HL-60 (cell line): ENCODE results near the gene TSPEAR.

Source experiments
- DNase-seq, 2 experiments: peaks; one replicate each; pipeline ENCODE4 v3.0.0-alpha.2; 2010 to 2020; ENCODE audit warnings: low read depth in 1 of 2, low spot score in 1 of 2
- H3K27ac ChIP-seq: fragments of 250-450 bp; sonication (Bioruptor Pico); replicated peaks from 2 replicates; pipeline ENCODE4 v1.5.1; 2020; ENCODE audit warnings: mild to moderate bottlenecking, moderate library complexity
- H3K27me3 ChIP-seq: fragments of 250-450 bp; sonication (Bioruptor Pico); 2 replicates; pipeline ENCODE4 v1.5.1; 2021; ENCODE audit warnings: mild to moderate bottlenecking, moderate library complexity; ENCODE audit not compliant: insufficient read depth, poor library complexity, severe bottlenecking
- H3K4me3 ChIP-seq: replicated peaks from 2 replicates; pipeline ENCODE4 v1.5.1; 2011; ENCODE audit warnings: mild to moderate bottlenecking, control low read depth, low read length; ENCODE audit not compliant: insufficient read depth
- CTCF ChIP-seq: IDR thresholded peaks from one replicate; pipeline ENCODE4 v1.5.1; 2011; ENCODE audit warnings: low read length, control low read depth, inconsistent platforms; ENCODE audit not compliant: insufficient read depth
- GABPA ChIP-seq: IDR thresholded peaks from 2 replicates; pipeline ENCODE4 v1.6.1; 2012; ENCODE audit warnings: low read depth
- POLR2AphosphoS5 ChIP-seq: IDR thresholded peaks from 2 replicates; pipeline ENCODE4 v1.6.1; 2012; ENCODE audit warnings: low read depth
- REST ChIP-seq: IDR thresholded peaks from 2 replicates; pipeline ENCODE4 v1.6.1; 2012; ENCODE audit warnings: low read depth; ENCODE audit not compliant: insufficient replicate concordance
- SPI1 ChIP-seq: IDR thresholded peaks from 2 replicates; pipeline ENCODE4 v1.6.1; 2012; ENCODE audit warnings: low read depth, mild to moderate bottlenecking, borderline replicate concordance

TSPEAR gene

GRCh38 chr21:44569861-44570517, 141.4 kb downstream of the TSPEAR start:
- Histone ChIP-seq H3K27me3 (no peaks in the 10 kb centered on the region), H3K27ac (no peak overlapping the region), H3K4me3 (no peak overlapping the region)
- no peak for TF ChIP-seq POLR2AphosphoS5
- TF ChIP-seq GABPA: no peak
- TF ChIP-seq CTCF: no peak
- TF ChIP-seq REST: no peak
- no peak for TF ChIP-seq SPI1
- DNase-seq: no peak

GRCh38 chr21:44568667-44569556, 142.5 kb downstream of the TSPEAR start:
- Histone ChIP-seq H3K4me3 (no peak overlapping the region), H3K27ac (no peak overlapping the region), H3K27me3 (no peaks in the 10 kb centered on the region)
- no peak for DNase-seq
- TF ChIP-seq CTCF (no peak), POLR2AphosphoS5 (no peak), GABPA (no peak), REST (no peak), SPI1 (no peak)

- no peaks in the 10 kb centered on the region for H3K27me3 ChIP-seq
- no peak overlapping the region for H3K27ac ChIP-seq
- no peak for DNase-seq
- TF ChIP-seq CTCF (no peak), REST (no peak), POLR2AphosphoS5 (no peak), GABPA (no peak), SPI1 (no peak)
- no peak overlapping the region for H3K4me3 ChIP-seq
Observed at GRCh38 chr21:44568261-44568660, 143.1 kb downstream of the TSPEAR start.
